ENCODE data around the gene SLC32A1.

The SLC32A1 gene

DNA sequence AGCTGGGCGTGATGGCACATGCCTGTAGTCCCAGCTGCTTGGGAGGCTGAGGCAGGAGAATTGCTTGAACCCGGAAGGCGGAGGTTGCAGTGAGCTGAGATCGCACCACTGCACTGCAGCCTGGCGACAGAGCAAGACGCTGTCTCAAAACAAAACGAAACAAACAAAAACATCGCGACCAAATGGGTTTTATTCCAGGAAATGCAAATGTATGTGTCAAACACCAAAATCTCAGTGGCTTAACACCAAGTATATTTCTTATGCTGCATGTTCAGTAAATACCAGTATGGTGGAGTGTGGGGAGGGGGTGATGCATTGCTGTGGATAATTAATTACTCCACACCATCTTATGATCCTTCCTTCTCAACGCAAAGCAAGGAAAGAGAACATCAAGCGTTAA is 52.1 kb downstream of the SLC32A1 start:
- Histone ChIP-seq H3K4me1 (no peaks in the 10 kb centered on the region), H3K4me3 (ENCODE audit: low read depth, low read length) (no peak overlapping the region), H3K9ac (no peak overlapping the region), H2AFZ (no peak overlapping the region), H3K9me3 (ENCODE audit: control insufficient read depth, low read length) (no peaks in the 10 kb centered on the region), H3K4me2 (ENCODE audit: low read length) (no peak overlapping the region), H3K27ac (no peak overlapping the region), H3K36me3 (ENCODE audit: control insufficient read depth, insufficient read depth, low read length) (no peaks in the 10 kb centered on the region), H3K27me3 (ENCODE audit: control insufficient read depth, insufficient read depth, low read length) (no peaks in the 10 kb centered on the region), H3K79me2 (no peaks in the 10 kb centered on the region)
- no peak for TF ChIP-seq CTCF (IDR thresholded peaks at IDR 0.05)

All from parathyroid adenoma (tissue), 2 donors.